Adrenal gland (tissue), 5 donors: ENCODE measurements around the gene TNIK.

Experiments used
- POLR2A ChIP-seq, 2 donors: fragments of 450-650 bp; IDR thresholded peaks; one replicate each; pipeline ENCODE4 v1.6.1; 2017; ENCODE audit warnings: antibody characterized with exemption in 2 of 2, mild to moderate bottlenecking in 2 of 2, moderate library complexity in 1 of 2
- TF ChIP-seq, protein P1 (sequence below), 6 experiments: fragments of 450-650 bp in 4 of 6; fragments of 200-600 bp in 2 of 6; sonication (generic) in 1 of 6; IDR thresholded peaks; 1 replicate in 5 of 6; 2 replicates in 1 of 6; pipeline versions ENCODE4 v1.5.1 to v1.8.0; 2016 to 2021; ENCODE audit warnings: antibody characterized with exemption in 6 of 6, mild to moderate bottlenecking in 2 of 6, moderate library complexity in 1 of 6
- donor health status: DM: no; HTN: no; CAD: no.

DNA sequence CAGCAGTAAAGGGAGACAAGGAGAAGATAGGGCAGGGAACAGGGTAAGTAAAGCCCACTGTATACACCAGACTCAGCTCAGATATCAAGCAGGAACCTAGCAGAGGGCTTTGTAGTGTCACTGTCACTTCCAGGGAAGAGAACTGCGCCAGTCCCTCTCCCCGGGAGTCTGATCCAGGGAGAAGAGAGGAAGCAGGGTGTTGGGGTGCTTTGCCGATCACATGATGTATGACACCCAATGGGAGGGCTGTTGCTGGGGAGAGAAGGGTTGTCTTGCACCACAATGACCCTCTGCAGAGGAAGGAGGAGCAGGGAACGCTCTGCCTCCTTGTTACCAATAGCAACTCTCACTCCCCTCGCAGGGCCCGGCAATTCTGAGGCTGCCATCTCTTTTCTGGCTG, 286.5 kb downstream of the TNIK start:
- TF ChIP-seq POLR2A (IDR thresholded peaks at IDR 0.05) = peak; percentile 20 to 83
- TF ChIP-seq, protein P1, sequence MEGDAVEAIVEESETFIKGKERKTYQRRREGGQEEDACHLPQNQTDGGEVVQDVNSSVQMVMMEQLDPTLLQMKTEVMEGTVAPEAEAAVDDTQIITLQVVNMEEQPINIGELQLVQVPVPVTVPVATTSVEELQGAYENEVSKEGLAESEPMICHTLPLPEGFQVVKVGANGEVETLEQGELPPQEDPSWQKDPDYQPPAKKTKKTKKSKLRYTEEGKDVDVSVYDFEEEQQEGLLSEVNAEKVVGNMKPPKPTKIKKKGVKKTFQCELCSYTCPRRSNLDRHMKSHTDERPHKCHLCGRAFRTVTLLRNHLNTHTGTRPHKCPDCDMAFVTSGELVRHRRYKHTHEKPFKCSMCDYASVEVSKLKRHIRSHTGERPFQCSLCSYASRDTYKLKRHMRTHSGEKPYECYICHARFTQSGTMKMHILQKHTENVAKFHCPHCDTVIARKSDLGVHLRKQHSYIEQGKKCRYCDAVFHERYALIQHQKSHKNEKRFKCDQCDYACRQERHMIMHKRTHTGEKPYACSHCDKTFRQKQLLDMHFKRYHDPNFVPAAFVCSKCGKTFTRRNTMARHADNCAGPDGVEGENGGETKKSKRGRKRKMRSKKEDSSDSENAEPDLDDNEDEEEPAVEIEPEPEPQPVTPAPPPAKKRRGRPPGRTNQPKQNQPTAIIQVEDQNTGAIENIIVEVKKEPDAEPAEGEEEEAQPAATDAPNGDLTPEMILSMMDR (IDR thresholded peaks at IDR 0.05) = no peak
